Measurements from ENCODE around the gene ALB. TPM values are rescaled to one million over a fixed set of nuclear protein-coding genes. Genes with fewer than 3 reads are reported as not detected.

ALB gene
- polyA plus RNA-seq, 3 donors, result not detected

DNA sequence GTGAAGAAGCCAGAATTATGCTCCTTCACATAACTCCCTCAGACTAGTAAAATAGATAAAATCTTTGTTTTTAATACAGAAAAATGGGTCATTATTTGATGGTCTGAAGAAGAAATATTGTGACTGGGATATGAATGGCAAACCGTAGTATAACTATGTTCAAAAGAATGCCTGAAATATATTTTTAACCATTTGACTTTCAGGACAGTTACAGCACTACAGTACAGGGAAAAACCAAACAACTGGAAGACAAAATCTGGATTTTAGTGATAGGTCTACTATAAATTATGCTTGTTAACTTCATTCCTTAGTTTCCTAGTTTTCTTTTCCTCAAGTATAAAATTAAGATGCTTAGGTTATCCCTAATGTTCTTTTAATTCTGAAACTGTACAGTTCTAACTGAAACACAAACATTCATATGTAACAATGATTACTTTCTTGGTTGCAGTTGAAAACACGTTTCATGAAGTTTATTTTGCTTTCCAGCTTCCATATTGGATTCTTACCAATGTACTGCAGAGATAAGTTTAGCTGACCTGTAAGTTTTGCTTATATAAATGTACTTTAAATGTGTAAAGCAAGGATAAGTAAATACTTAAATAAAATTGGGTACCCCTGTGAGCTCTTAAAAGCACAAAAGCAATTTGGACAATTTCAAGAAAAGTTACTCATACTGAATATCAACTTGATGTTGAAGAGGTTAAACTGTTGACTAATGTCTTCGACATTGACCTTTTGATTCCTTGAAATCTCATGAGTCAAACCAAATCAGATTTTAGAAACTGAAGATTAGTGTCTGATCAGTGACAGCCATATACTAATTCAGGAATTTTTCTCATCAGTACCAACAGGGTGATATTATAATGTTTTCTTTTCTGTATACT lies 32.8 kb downstream of the ALB start:
- no peak overlapping the region for H3K4me2 ChIP-seq (replicated peaks; ENCODE audit: extremely low read depth, low read length, poor library complexity, severe bottlenecking)
- no peak overlapping the region for H3K4me3 ChIP-seq (replicated peaks in 1 of 3; ENCODE audit: low read depth in 2 of 3, low read length in 3 of 3)
- no peaks in the 10 kb centered on the region for H3K36me3 Mint-ChIP-seq
- H3K79me2 ChIP-seq (ENCODE audit: insufficient read depth, low read length), result no peaks in the 10 kb centered on the region
- no peak overlapping the region for H3K27ac Mint-ChIP-seq
- H3K27me3 Mint-ChIP-seq (ENCODE audit: low read depth in 3 of 3), result no peaks in the 10 kb centered on the region
- no peaks in the 10 kb centered on the region for H3K9me3 Mint-ChIP-seq
- H3K4me1 ChIP-seq (ENCODE audit: control insufficient read depth in 1 of 2, insufficient read depth in 2 of 2, low read length in 2 of 2), result no peaks in the 10 kb centered on the region
- intact Hi-C loops (cut with micrococcal nuclease), result no loop called here
- no peaks in the 10 kb centered on the region for H3K4me1 Mint-ChIP-seq
- DNase-seq, result no peak
- H3K9me3 ChIP-seq (replicated peaks in 1 of 2; ENCODE audit: control insufficient read depth in 1 of 2, insufficient read depth in 1 of 2, low read length in 2 of 2), result no peaks in the 10 kb centered on the region
- no peak overlapping the region for H3K27ac ChIP-seq (ENCODE audit: low read depth in 1 of 2, low read length in 2 of 2)
- no peaks in the 10 kb centered on the region for H4K20me1 ChIP-seq (ENCODE audit: insufficient read depth, low read length)
- no peak overlapping the region for H3K4me3 Mint-ChIP-seq
- H3K9ac ChIP-seq (ENCODE audit: insufficient read depth, low read length, poor library complexity, severe bottlenecking), result no peak overlapping the region
- H3K36me3 ChIP-seq (replicated peaks in 1 of 2; ENCODE audit: control insufficient read depth in 1 of 2, insufficient read depth in 2 of 2, low read length in 2 of 2), result no peaks in the 10 kb centered on the region
- no peak overlapping the region for H2AFZ ChIP-seq (ENCODE audit: insufficient read depth, low read depth, low read length, poor library complexity, severe bottlenecking)
- WGBS (ENCODE audit: insufficient coverage), result no CpG with 5 or more reads among the region's 3 CpGs
- TF ChIP-seq, protein P1, sequence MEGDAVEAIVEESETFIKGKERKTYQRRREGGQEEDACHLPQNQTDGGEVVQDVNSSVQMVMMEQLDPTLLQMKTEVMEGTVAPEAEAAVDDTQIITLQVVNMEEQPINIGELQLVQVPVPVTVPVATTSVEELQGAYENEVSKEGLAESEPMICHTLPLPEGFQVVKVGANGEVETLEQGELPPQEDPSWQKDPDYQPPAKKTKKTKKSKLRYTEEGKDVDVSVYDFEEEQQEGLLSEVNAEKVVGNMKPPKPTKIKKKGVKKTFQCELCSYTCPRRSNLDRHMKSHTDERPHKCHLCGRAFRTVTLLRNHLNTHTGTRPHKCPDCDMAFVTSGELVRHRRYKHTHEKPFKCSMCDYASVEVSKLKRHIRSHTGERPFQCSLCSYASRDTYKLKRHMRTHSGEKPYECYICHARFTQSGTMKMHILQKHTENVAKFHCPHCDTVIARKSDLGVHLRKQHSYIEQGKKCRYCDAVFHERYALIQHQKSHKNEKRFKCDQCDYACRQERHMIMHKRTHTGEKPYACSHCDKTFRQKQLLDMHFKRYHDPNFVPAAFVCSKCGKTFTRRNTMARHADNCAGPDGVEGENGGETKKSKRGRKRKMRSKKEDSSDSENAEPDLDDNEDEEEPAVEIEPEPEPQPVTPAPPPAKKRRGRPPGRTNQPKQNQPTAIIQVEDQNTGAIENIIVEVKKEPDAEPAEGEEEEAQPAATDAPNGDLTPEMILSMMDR (IDR thresholded peaks at IDR 0.05), result no peak
- no peaks in the 10 kb centered on the region for H3K27me3 ChIP-seq (ENCODE audit: control insufficient read depth in 2 of 2, insufficient read depth in 2 of 2, low read length in 2 of 2)

DNA sequence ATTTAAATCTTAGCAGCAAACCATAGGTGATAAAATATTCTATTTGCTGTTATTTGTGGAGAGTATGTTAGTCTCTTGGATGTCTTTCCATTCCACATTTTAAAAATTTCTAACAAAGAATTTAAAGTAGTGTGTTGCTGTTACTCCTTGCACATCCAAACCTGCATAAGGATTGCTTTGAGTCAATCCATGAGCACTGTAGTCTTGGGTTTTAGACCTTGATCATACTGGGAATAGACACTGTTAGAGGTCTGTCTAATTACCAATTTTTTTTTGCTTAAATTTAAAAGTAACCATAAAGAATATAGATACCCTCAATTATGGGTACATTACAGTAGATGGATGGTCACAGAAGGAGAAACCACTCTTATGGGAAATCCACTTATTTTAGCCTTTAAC lies 33.5 kb downstream of the ALB start:
- H3K79me2 ChIP-seq (ENCODE audit: insufficient read depth, low read length), result no peaks in the 10 kb centered on the region
- H3K4me1 Mint-ChIP-seq, result no peaks in the 10 kb centered on the region
- no peaks in the 10 kb centered on the region for H3K9me3 ChIP-seq (replicated peaks in 1 of 2; ENCODE audit: control insufficient read depth in 1 of 2, insufficient read depth in 1 of 2, low read length in 2 of 2)
- H3K9me3 Mint-ChIP-seq, result no peaks in the 10 kb centered on the region
- H3K4me2 ChIP-seq (replicated peaks; ENCODE audit: extremely low read depth, low read length, poor library complexity, severe bottlenecking), result no peak overlapping the region
- peaks cover 0 to 1% (median 0%) of the 10 kb centered on the region in 3 donors for H3K27me3 Mint-ChIP-seq (ENCODE audit: low read depth in 3 of 3)
- H3K4me3 Mint-ChIP-seq, result no peak overlapping the region
- no peaks in the 10 kb centered on the region for H3K36me3 Mint-ChIP-seq
- no peaks in the 10 kb centered on the region for H4K20me1 ChIP-seq (ENCODE audit: insufficient read depth, low read length)
- H3K27me3 ChIP-seq (ENCODE audit: control insufficient read depth in 2 of 2, insufficient read depth in 2 of 2, low read length in 2 of 2), result no peaks in the 10 kb centered on the region
- no peak for DNase-seq
- intact Hi-C loops (cut with micrococcal nuclease), result no loop called here
- no peak overlapping the region for H3K27ac Mint-ChIP-seq
- H2AFZ ChIP-seq (ENCODE audit: insufficient read depth, low read depth, low read length, poor library complexity, severe bottlenecking), result no peak overlapping the region
- H3K4me1 ChIP-seq (ENCODE audit: control insufficient read depth in 1 of 2, insufficient read depth in 2 of 2, low read length in 2 of 2), result no peaks in the 10 kb centered on the region
- no peak overlapping the region for H3K27ac ChIP-seq (ENCODE audit: low read depth in 1 of 2, low read length in 2 of 2)
- H3K4me3 ChIP-seq (replicated peaks in 1 of 3; ENCODE audit: low read depth in 2 of 3, low read length in 3 of 3), result no peak overlapping the region
- TF ChIP-seq, protein P1 (IDR thresholded peaks at IDR 0.05), result no peak
- no peaks in the 10 kb centered on the region for H3K36me3 ChIP-seq (replicated peaks in 1 of 2; ENCODE audit: control insufficient read depth in 1 of 2, insufficient read depth in 2 of 2, low read length in 2 of 2)
- H3K9ac ChIP-seq (ENCODE audit: insufficient read depth, low read length, poor library complexity, severe bottlenecking), result no peak overlapping the region
